C4-2B (cell line): Measurements from ENCODE around the gene SYT1.

Experiments used
- ZFX ChIP-seq: fragments of 450-650 bp; IDR thresholded peaks from 2 replicates; pipeline ENCODE4 v1.6.1; 2017
- TF ChIP-seq, protein P1 (sequence below): fragments of 450-650 bp; conservative IDR thresholded peaks from 2 replicates; pipeline ENCODE4 v1.5.1; 2017; ENCODE audit warnings: mild to moderate bottlenecking

DNA sequence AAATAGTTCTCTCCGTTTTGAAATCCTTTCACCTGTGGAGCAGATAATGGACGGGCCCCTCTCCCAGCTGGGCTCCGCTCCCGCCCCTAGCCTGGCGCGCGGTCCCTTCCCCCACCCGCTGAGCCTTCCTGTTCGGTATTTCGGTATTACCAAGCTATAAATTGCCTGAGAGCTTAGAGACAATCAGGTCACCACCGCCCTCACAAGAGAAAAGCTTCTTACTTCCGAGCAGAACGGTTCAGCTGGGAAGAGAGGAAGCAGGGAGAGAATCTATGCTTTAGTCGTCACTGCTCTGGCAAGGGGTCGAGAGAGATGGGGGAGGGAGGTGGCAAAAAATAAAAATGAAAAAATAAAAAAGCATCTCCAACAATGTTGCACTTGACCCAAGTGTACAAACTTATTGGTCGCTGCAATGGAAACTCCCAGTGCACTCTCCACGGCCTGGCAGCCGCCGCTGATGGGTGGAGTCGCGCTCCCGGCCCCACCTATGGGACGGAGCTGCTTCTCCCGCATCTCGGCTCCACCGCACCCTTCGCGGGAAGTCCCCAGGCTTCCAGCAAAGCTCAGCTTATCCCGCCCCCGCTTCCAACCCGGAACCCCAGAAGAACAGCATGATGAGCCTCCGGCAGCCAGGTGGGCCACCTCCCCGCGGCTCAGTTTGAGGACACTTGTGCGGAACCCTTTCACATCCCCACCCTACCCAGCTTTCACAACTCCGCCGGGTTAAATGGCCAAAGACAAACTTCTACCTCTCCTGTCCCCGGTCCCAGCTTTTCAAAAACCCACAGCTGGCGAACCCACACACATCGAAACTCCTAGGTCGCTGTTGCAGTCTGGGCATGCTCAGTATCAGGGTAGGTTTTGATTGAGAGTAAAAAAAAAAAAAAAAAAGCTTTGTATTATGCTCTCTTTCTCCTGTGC, 832 bp upstream of the SYT1 start:
- TF ChIP-seq, protein P1, sequence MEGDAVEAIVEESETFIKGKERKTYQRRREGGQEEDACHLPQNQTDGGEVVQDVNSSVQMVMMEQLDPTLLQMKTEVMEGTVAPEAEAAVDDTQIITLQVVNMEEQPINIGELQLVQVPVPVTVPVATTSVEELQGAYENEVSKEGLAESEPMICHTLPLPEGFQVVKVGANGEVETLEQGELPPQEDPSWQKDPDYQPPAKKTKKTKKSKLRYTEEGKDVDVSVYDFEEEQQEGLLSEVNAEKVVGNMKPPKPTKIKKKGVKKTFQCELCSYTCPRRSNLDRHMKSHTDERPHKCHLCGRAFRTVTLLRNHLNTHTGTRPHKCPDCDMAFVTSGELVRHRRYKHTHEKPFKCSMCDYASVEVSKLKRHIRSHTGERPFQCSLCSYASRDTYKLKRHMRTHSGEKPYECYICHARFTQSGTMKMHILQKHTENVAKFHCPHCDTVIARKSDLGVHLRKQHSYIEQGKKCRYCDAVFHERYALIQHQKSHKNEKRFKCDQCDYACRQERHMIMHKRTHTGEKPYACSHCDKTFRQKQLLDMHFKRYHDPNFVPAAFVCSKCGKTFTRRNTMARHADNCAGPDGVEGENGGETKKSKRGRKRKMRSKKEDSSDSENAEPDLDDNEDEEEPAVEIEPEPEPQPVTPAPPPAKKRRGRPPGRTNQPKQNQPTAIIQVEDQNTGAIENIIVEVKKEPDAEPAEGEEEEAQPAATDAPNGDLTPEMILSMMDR = no peak
- no peak for TF ChIP-seq ZFX
